ENCODE data around the gene KCNMB4.
"Not testable (repeated sequence)": the region's sequence is repeated elsewhere in the genome, so short reads cannot be mapped to it uniquely, and the experiment has no call there.

KCNMB4 gene

GRCh38 chr12:70379846-70380245, 13.8 kb downstream of the KCNMB4 start:
- no peak for DNase-seq

- DNase-seq = no peak
These were observed 17.4 kb downstream of the KCNMB4 start for GRCh38 chr12:70383484-70383883.

- DNase-seq = no peak
These were observed 17.8 kb downstream of the KCNMB4 start for GRCh38 chr12:70383886-70384285.

- DNase-seq = no peak
These were observed 20.7 kb downstream of the KCNMB4 start for GRCh38 chr12:70386771-70387170.

GRCh38 chr12:70389678-70390077, 23.6 kb downstream of the KCNMB4 start:
- DNase-seq = no peak

- DNase-seq = not testable (repeated sequence)
These were observed 26.5 kb downstream of the KCNMB4 start for GRCh38 chr12:70392631-70393030.

GRCh38 chr12:70393787-70394499, 27.9 kb downstream of the KCNMB4 start:
- peak; percentile 76 for DNase-seq

GRCh38 chr12:70398002-70398401, 31.9 kb downstream of the KCNMB4 start:
- no peak for DNase-seq

GRCh38 chr12:70398862-70399261, 32.8 kb downstream of the KCNMB4 start:
- DNase-seq = no peak

GRCh38 chr12:70399311-70399710, 33.2 kb downstream of the KCNMB4 start:
- no peak for DNase-seq

- no peak for DNase-seq
These were observed 34.0 kb downstream of the KCNMB4 start for GRCh38 chr12:70400124-70400523.

- DNase-seq = no peak
These were observed 36.5 kb downstream of the KCNMB4 start for GRCh38 chr12:70402597-70402996.

- no peak for DNase-seq
These were observed 37.7 kb downstream of the KCNMB4 start for GRCh38 chr12:70403826-70404225.

- no peak for DNase-seq
These were observed 42.1 kb downstream of the KCNMB4 start for GRCh38 chr12:70408004-70408790.

- DNase-seq = no peak
These were observed 49.9 kb downstream of the KCNMB4 start for GRCh38 chr12:70415987-70416386.

- no peak for DNase-seq
These were observed 51.0 kb downstream of the KCNMB4 start for GRCh38 chr12:70417121-70417520.

GRCh38 chr12:70418101-70418500, 52.0 kb downstream of the KCNMB4 start:
- DNase-seq = peak; percentile 40

- no peak for DNase-seq
These were observed 56.5 kb downstream of the KCNMB4 start for GRCh38 chr12:70422631-70423030.

GRCh38 chr12:70426620-70427019, 60.5 kb downstream of the KCNMB4 start:
- DNase-seq = no peak

- DNase-seq = no peak
These were observed 61.5 kb downstream of the KCNMB4 start for GRCh38 chr12:70427611-70428010.

- DNase-seq = no peak
These were observed 64.3 kb downstream of the KCNMB4 start for GRCh38 chr12:70430400-70430799.

GRCh38 chr12:70436836-70437235, 70.7 kb downstream of the KCNMB4 start:
- DNase-seq = no peak

GRCh38 chr12:70443062-70443673, 77.1 kb downstream of the KCNMB4 start:
- DNase-seq = peak; percentile 31

GRCh38 chr12:70444903-70445302, 78.8 kb downstream of the KCNMB4 start:
- DNase-seq = peak; percentile 62

All from NCI-H226 (cell line).